Inflammatory macrophage treated with lipopolysaccharide for 1 hour (primary cell): ENCODE measurements around the gene HS3ST4.

Experiments used
- DNase-seq, 2 donors: peaks; one replicate each; pipeline ENCODE4 v3.0.0-alpha.2; 2020 to 2022

The HS3ST4 gene

GRCh38 chr16:26120729-26121128 is 429.0 kb downstream of the HS3ST4 start:
- DNase-seq = no peak

- DNase-seq = no peak
Observed at GRCh38 chr16:26128296-26128695, 436.5 kb downstream of the HS3ST4 start.

- no peak for DNase-seq
Observed at GRCh38 chr16:26129997-26130396, 438.2 kb downstream of the HS3ST4 start.

- DNase-seq = no peak
Observed at GRCh38 chr16:26133416-26134093, 441.8 kb downstream of the HS3ST4 start.

GRCh38 chr16:26134588-26134987 is 442.8 kb downstream of the HS3ST4 start:
- no peak for DNase-seq

GRCh38 chr16:26137956-26138355 is 446.2 kb downstream of the HS3ST4 start:
- DNase-seq = no peak

- DNase-seq = no peak
Observed at GRCh38 chr16:26139091-26139490, 447.3 kb downstream of the HS3ST4 start.

GRCh38 chr16:26139884-26140283 is 448.1 kb downstream of the HS3ST4 start:
- no peak for DNase-seq

GRCh38 chr16:26149364-26150190 is 457.8 kb downstream of the HS3ST4 start:
- no peak for DNase-seq

- DNase-seq = no peak
Observed at GRCh38 chr16:26155221-26155620, 463.5 kb downstream of the HS3ST4 start.

- DNase-seq = no peak
Observed at GRCh38 chr16:26157319-26157718, 465.6 kb downstream of the HS3ST4 start.

GRCh38 chr16:26158142-26158759 is 466.5 kb downstream of the HS3ST4 start:
- no peak for DNase-seq

GRCh38 chr16:26161461-26162180 is 469.9 kb downstream of the HS3ST4 start:
- no peak for DNase-seq

- DNase-seq = no peak
Observed at GRCh38 chr16:26169473-26169872, 477.7 kb downstream of the HS3ST4 start.

GRCh38 chr16:26175944-26176343 is 484.2 kb downstream of the HS3ST4 start:
- DNase-seq = no peak

- DNase-seq = no peak
Observed at GRCh38 chr16:26177438-26177837, 485.7 kb downstream of the HS3ST4 start.

GRCh38 chr16:26178298-26178697 is 486.5 kb downstream of the HS3ST4 start:
- DNase-seq = no peak

GRCh38 chr16:26186091-26186615 is 494.4 kb downstream of the HS3ST4 start:
- DNase-seq = no peak
